AML-193 (cell line): ENCODE data around the gene RCBTB2.

ENCODE experiments used
- DNase-seq, 2 experiments: peaks; one replicate each; lab custom pipeline; 2025; lab: John Stamatoyannopoulos, UW

RCBTB2 gene

GRCh38 chr13:48563626-48564025, 30.7 kb upstream of the RCBTB2 start:
- DNase-seq, result no peak

- peak; percentile 47 to 56 for DNase-seq
Measured at GRCh38 chr13:48562296-48563066, 29.6 kb upstream of the RCBTB2 start.

GRCh38 chr13:48561466-48562235, 28.8 kb upstream of the RCBTB2 start:
- peak; percentile 38 to 58 for DNase-seq

- DNase-seq, result no peak
Measured at GRCh38 chr13:48560657-48561337, 27.9 kb upstream of the RCBTB2 start.

- no peak for DNase-seq
Measured at GRCh38 chr13:48559638-48560320, 26.9 kb upstream of the RCBTB2 start.

GRCh38 chr13:48556817-48557216, 23.9 kb upstream of the RCBTB2 start:
- no peak for DNase-seq

- no peak for DNase-seq
Measured at GRCh38 chr13:48555441-48555840, 22.6 kb upstream of the RCBTB2 start.

- no peak for DNase-seq
Measured at GRCh38 chr13:48551329-48551728, 18.4 kb upstream of the RCBTB2 start.

- DNase-seq, result no peak
Measured at GRCh38 chr13:48549658-48550057, 16.8 kb upstream of the RCBTB2 start.

- DNase-seq, result no peak
Measured at GRCh38 chr13:48547663-48548092, 14.8 kb upstream of the RCBTB2 start.

GRCh38 chr13:48545608-48546007, 12.7 kb upstream of the RCBTB2 start:
- no peak for DNase-seq

GRCh38 chr13:48542581-48543341, 9.9 kb upstream of the RCBTB2 start:
- no peak for DNase-seq

- DNase-seq, result no peak
Measured at GRCh38 chr13:48542138-48542537, 9.3 kb upstream of the RCBTB2 start.

- no peak for DNase-seq
Measured at GRCh38 chr13:48539550-48539949, 6.7 kb upstream of the RCBTB2 start.

- DNase-seq, result no peak
Measured at GRCh38 chr13:48536621-48537250, 3.9 kb upstream of the RCBTB2 start.

GRCh38 chr13:48535766-48536165, 2.9 kb upstream of the RCBTB2 start:
- peak; percentile 86 to 90 for DNase-seq

- no peak for DNase-seq
Measured at GRCh38 chr13:48534911-48535501, 2.1 kb upstream of the RCBTB2 start.

- DNase-seq, result peak; percentile 36 to 53
Measured at GRCh38 chr13:48533961-48534600, 1.2 kb upstream of the RCBTB2 start.

GRCh38 chr13:48532256-48532505, 699 bp downstream of the RCBTB2 start:
- peak; percentile 73 to 74 for DNase-seq
